ENCODE results near the gene SORCS2. TPM values are rescaled to one million over a fixed set of nuclear protein-coding genes. Genes with fewer than 3 reads are reported as not detected.

Gene SORCS2
- total RNA-seq, 1 donor from 2014 or later, result 7.2 TPM

DNA sequence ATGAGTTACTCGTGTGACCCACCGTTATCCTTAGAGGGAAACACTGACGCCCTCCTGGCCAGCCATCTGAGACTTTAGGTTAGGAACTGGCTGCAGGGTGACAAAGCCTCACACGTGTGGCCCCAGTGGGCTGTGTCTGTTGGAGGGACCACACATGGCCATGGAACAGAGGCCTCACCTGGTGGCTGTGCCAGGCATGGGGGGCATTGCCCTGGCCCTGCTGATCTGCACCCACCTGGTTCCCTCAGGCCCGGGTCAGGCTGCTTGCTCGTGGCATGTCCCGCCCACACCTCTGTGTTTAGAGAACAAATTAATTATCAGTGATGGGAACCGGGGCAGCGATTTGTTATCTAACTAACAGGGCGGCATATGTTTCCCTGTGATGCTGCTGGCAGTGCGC, 343.3 kb downstream of the SORCS2 start:
- TF ChIP-seq, protein P1, sequence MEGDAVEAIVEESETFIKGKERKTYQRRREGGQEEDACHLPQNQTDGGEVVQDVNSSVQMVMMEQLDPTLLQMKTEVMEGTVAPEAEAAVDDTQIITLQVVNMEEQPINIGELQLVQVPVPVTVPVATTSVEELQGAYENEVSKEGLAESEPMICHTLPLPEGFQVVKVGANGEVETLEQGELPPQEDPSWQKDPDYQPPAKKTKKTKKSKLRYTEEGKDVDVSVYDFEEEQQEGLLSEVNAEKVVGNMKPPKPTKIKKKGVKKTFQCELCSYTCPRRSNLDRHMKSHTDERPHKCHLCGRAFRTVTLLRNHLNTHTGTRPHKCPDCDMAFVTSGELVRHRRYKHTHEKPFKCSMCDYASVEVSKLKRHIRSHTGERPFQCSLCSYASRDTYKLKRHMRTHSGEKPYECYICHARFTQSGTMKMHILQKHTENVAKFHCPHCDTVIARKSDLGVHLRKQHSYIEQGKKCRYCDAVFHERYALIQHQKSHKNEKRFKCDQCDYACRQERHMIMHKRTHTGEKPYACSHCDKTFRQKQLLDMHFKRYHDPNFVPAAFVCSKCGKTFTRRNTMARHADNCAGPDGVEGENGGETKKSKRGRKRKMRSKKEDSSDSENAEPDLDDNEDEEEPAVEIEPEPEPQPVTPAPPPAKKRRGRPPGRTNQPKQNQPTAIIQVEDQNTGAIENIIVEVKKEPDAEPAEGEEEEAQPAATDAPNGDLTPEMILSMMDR (IDR thresholded peaks at IDR 0.05), result no peak
- intact Hi-C loops (cut with DNase I), result no loop called here

DNA sequence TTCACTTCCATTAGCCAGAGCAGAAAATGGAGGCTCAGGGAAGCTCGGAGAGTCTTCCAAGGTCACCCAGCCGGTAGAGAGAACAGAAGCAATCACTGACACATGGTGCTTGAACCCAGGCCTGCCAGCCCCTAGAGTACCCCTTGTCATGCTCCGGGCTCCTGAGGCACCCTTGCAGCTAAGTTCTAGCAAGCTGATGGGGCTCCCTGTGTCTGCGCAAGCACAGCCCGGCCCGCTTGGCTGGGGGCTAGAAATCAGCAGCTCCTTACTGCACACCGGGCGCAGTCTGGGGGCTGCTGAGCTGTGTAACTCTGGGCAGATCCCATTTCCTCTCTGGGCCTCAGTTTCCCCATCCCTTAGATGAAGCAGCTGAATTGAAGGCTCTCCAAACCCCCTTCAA, 344.5 kb downstream of the SORCS2 start:
- H3K4me3 ChIP-seq, result no peak overlapping the region
- intact Hi-C loops (cut with DNase I), result no loop called here
- no peak for DNase-seq

More for the DNA sequence above, 343.3 kb downstream of the SORCS2 start:
- ATAC-seq (no peak), DNase-seq (no peak)
- no peaks in the 10 kb centered on the region for H3K36me3 ChIP-seq
- no peak overlapping the region for H3K27ac ChIP-seq
- no peaks in the 10 kb centered on the region for H3K9me3 ChIP-seq
- H3K4me3 ChIP-seq, result no peak overlapping the region
- peaks cover 1% of the 10 kb centered on the region for H3K27me3 ChIP-seq
- H3K4me1 ChIP-seq, result no peaks in the 10 kb centered on the region

DNA sequence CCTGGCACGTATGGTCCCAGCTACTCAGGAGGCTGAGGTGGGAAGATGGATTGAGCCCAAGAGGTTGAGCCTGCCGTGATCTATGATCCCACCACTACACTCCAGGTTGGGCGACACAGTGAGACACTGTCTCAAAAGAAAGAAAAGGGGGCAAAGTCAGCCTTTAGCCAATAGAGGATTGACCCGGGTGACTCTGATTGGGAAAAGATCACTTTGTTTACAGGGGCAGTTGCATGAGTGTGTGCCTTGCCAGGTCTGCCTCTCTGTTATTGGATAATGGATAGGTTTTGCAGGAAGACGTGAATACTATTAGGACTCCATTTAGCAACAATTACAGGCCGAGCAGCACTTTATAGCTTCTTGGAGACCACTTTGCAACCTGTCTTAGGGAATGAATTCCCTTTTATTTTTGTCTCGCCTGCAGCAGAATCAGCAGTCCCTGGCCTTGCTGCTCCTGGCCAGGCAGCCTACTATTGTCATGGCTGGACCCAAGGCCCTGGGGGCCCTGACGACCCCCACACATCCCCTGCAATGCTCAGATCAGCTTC, 345.6 kb downstream of the SORCS2 start:
- Histone ChIP-seq H3K4me3 (no peak overlapping the region), H3K27ac (no peak overlapping the region), H3K27me3 (no peaks in the 10 kb centered on the region), H3K9me3 (no peaks in the 10 kb centered on the region), H3K36me3 (no peaks in the 10 kb centered on the region), H3K4me1 (no peaks in the 10 kb centered on the region)
- TF ChIP-seq, protein P1 (IDR thresholded peaks at IDR 0.05), result no peak
- ATAC-seq (no peak), DNase-seq (no peak)
- intact Hi-C loops (cut with DNase I), result no loop called here

More for the DNA sequence above, 344.5 kb downstream of the SORCS2 start:
- Histone ChIP-seq H3K9me3 (no peaks in the 10 kb centered on the region), H3K4me1 (no peaks in the 10 kb centered on the region), H3K36me3 (no peaks in the 10 kb centered on the region), H3K27ac (no peak overlapping the region), H3K27me3 (no peaks in the 10 kb centered on the region)
- TF ChIP-seq, protein P1 (IDR thresholded peaks at IDR 0.05), result no peak
- ATAC-seq, result no peak

DNA sequence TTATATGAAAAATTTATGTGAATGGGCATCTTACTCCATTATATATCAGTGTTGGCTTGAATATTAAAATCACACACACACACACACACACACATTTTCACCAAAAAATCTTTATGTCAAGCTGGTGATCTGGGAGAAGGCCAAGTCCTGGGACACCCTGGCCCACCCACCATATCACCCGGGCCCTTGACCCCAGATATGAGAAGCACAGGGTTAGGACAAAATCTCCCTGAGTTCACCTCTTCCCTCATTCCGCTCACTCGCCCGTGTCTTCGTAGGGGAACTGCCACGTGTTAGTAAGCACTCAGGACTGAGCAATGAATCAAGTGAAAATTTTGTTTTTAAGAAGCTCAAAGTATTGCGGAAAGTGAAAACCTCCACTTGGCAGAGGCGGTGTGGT, 346.2 kb downstream of the SORCS2 start:
- TF ChIP-seq, protein P1 (IDR thresholded peaks at IDR 0.05), result no peak
- intact Hi-C loops (cut with DNase I), result no loop called here

DNA sequence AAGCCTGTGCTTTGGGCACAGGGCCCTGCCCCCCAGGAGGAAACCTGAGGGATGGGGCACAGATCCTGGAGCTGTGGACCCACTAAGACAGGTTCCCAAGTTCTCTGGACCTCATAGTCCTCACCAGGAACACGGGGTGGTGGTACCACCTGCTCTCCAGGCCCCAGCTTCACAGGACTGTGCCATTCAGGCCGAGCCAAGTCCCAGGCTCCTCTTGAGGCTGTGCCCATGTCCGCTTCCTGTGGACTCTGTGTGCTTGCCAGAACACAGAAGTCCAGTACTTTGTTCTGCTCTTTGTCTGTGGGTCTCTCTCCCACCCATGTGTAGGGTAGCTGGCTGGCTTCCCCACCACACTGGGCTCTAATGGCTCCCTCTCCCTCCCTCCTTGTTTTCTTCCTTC, 346.8 kb downstream of the SORCS2 start:
- ATAC-seq (no peak), DNase-seq (no peak)
- no peak overlapping the region for H3K27ac ChIP-seq
- no peaks in the 10 kb centered on the region for H3K9me3 ChIP-seq
- no peaks in the 10 kb centered on the region for H3K4me1 ChIP-seq
- TF ChIP-seq, protein P1 (IDR thresholded peaks at IDR 0.05), result no peak
- intact Hi-C loops (cut with DNase I), result no loop called here
- H3K36me3 ChIP-seq, result no peaks in the 10 kb centered on the region
- H3K4me3 ChIP-seq, result no peak overlapping the region
- H3K27me3 ChIP-seq, result no peaks in the 10 kb centered on the region

More for the DNA sequence above, 346.2 kb downstream of the SORCS2 start:
- H3K4me1 ChIP-seq, result no peaks in the 10 kb centered on the region
- no peak overlapping the region for H3K4me3 ChIP-seq
- no peaks in the 10 kb centered on the region for H3K27me3 ChIP-seq
- no peaks in the 10 kb centered on the region for H3K9me3 ChIP-seq
- ATAC-seq (no peak), DNase-seq (no peak)
- no peak overlapping the region for H3K27ac ChIP-seq
- H3K36me3 ChIP-seq, result no peaks in the 10 kb centered on the region

DNA sequence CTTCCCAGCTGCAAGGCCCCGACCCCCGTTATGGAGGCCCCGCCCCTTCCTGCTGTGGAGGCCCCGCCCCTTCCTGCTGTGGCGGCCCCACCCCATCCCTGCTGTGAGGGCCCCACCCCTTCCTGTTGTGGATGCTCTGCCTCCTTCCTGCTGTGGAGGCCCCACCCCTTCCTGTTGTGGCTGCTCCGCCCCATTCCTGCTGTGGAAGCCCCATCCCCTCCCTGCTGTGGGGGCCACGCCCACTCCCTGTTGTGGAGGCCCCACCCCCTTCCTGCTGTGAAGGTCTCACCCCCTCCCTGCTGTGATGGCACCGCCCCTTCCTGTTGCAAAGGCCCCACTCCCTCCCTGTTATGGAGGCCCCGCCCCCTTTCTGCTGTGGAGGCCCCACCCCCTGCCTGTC, 347.3 kb downstream of the SORCS2 start:
- ATAC-seq (peak; percentile 57), DNase-seq (no peak)
- Histone ChIP-seq H3K36me3 (no peaks in the 10 kb centered on the region), H3K4me1 (no peaks in the 10 kb centered on the region), H3K27ac (no peak overlapping the region), H3K4me3 (no peak overlapping the region), H3K9me3 (no peaks in the 10 kb centered on the region), H3K27me3 (no peaks in the 10 kb centered on the region)
- TF ChIP-seq, protein P1 (IDR thresholded peaks at IDR 0.05), result no peak
- intact Hi-C loops (cut with DNase I), result no loop called here
